GM21423 (cell line): ENCODE data around the gene AZIN2.
A peak's percentile ranks its signal among the peaks of the same experiment; 100 is the strongest.
"Not testable (repeated sequence)": the region's sequence is repeated elsewhere in the genome, so short reads cannot be mapped to it uniquely, and the experiment has no call there.

Experiments used
- ATAC-seq: cut with Tn5 transposase; IDR thresholded peaks from one replicate; pipeline ENCODE4 v1.9.1; 2021; ENCODE audit warnings: mild to moderate bottlenecking, moderate library complexity; ENCODE audit not compliant: unreplicated experiment

Gene AZIN2

GRCh38 chr1:33093004-33093403 lies 12.1 kb downstream of the AZIN2 start:
- no peak for ATAC-seq

GRCh38 chr1:33094486-33094885 lies 13.5 kb downstream of the AZIN2 start:
- ATAC-seq, result no peak

- ATAC-seq, result no peak
Observed at GRCh38 chr1:33094971-33095604, 14.1 kb downstream of the AZIN2 start.

- no peak for ATAC-seq
Observed at GRCh38 chr1:33096363-33097005, 15.5 kb downstream of the AZIN2 start.

- ATAC-seq, result no peak
Observed at GRCh38 chr1:33097137-33097611, 16.2 kb downstream of the AZIN2 start.

- no peak for ATAC-seq
Observed at GRCh38 chr1:33097762-33098161, 16.8 kb downstream of the AZIN2 start.

GRCh38 chr1:33098371-33098770 lies 17.4 kb downstream of the AZIN2 start:
- no peak for ATAC-seq

- peak; percentile 92 for ATAC-seq
Observed at GRCh38 chr1:33099290-33100118, 18.6 kb downstream of the AZIN2 start.

- ATAC-seq, result not testable (repeated sequence)
Observed at GRCh38 chr1:33100119-33100415, 19.1 kb downstream of the AZIN2 start.

GRCh38 chr1:33110477-33110876 lies 29.5 kb downstream of the AZIN2 start:
- ATAC-seq, result no peak

- no peak for ATAC-seq
Observed at GRCh38 chr1:33111965-33112364, 31.0 kb downstream of the AZIN2 start.

GRCh38 chr1:33117440-33118085 lies 36.6 kb downstream of the AZIN2 start:
- no peak for ATAC-seq

- no peak for ATAC-seq
Observed at GRCh38 chr1:33118274-33118673, 37.3 kb downstream of the AZIN2 start.

GRCh38 chr1:33119050-33119449 lies 38.1 kb downstream of the AZIN2 start:
- ATAC-seq, result no peak

- ATAC-seq, result no peak
Observed at GRCh38 chr1:33119532-33120217, 38.7 kb downstream of the AZIN2 start.

GRCh38 chr1:33120436-33121231 lies 39.7 kb downstream of the AZIN2 start:
- no peak for ATAC-seq

GRCh38 chr1:33121728-33122127 lies 40.8 kb downstream of the AZIN2 start:
- ATAC-seq, result no peak

- ATAC-seq, result no peak
Observed at GRCh38 chr1:33122483-33123178, 41.7 kb downstream of the AZIN2 start.

- no peak for ATAC-seq
Observed at GRCh38 chr1:33123266-33123665, 42.3 kb downstream of the AZIN2 start.
